ENCODE data around the gene HGD. TPM values are rescaled to one million over a fixed set of nuclear protein-coding genes. Genes with fewer than 3 reads are reported as not detected.

HGD gene
- total and polyA plus RNA-seq, 4 donors = 0.39 to 10.0 (median 1.2) TPM; not detected in 1

DNA sequence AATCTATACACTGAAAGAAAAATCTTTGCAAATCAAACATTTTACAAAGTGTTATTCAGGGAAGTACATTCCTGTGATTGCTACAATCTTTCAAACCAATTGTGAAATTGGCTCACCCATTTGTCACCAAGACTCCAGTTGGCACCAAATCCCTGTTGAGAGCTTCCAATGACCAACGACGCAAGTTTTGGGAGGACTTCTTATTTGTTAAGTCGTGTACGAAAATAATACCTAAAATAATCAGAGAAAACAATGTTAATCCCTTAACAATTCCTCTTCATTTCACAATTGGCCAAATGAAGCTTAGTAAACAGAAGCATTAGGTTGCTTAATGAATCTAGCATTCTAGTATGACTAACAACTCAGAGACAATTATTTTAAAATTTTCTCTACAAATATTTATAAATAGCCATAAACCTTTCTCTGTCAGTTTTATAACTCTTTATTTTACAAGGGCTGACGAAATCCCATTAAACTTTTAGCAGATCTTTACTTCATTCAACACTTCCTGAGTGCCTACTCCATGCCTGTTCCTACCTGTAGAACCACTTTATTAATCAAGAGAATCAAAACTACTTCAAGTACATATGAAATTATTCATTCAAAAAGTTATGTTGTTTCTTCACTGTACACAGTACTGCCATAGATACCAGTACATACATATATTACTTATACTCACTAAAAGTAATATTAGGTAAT is 24.0 kb upstream of the HGD start:
- peaks cover 0 to 3% of the 10 kb centered on the region in 2 donors for H3K36me3 ChIP-seq (ENCODE audit: control insufficient read depth in 1 of 2, insufficient read depth in 2 of 2, low read length in 1 of 2)
- no peak for DNase-seq
- no peak overlapping the region for H3K27ac ChIP-seq (ENCODE audit: low read depth in 1 of 2, low read length in 2 of 2)
- no peak overlapping the region for H3K4me3 ChIP-seq (ENCODE audit: low read length in 2 of 2)
- no peak for ATAC-seq (ENCODE audit: low FRiP score)
- intact Hi-C loops (cut with DNase I) = no loop called here
- H3K27me3 ChIP-seq (ENCODE audit: control insufficient read depth in 1 of 2, insufficient read depth in 2 of 2, low read length in 1 of 2) = no peaks in the 10 kb centered on the region
- 92 to 96% methylated on average over 5 of the region's 5 CpGs for WGBS, 2 donors
- H3K4me1 ChIP-seq (ENCODE audit: control insufficient read depth in 1 of 2, insufficient read depth in 2 of 2, low read length in 2 of 2) = no peaks in the 10 kb centered on the region
- no peaks in the 10 kb centered on the region for H3K9me3 ChIP-seq (ENCODE audit: control insufficient read depth, low read length)

DNA sequence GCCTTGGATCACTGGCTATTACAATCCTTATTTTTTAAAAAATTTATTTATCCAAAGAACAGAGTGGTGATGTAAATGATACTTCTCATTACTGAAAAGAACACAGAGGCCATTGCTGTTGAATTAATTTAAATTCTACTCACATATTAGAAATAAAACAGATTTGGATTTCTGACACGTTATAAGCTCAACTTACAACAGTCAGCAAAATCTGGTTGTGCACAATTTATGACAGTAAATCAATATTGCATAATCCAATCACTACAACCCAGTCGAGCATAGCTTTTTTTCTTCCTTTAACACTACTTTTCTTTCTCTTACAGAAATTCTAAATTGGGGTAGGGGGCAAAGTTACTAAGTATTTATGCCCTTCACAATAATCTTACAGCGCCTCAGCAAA is 17.3 kb upstream of the HGD start:
- Histone ChIP-seq H3K36me3 (ENCODE audit: control insufficient read depth in 1 of 2, insufficient read depth in 2 of 2, low read length in 1 of 2) (peaks cover 0 to 3% of the 10 kb centered on the region in 2 donors), H3K4me3 (ENCODE audit: low read length in 2 of 2) (no peak overlapping the region), H3K27me3 (ENCODE audit: control insufficient read depth in 1 of 2, insufficient read depth in 2 of 2, low read length in 1 of 2) (no peaks in the 10 kb centered on the region), H3K27ac (ENCODE audit: low read depth in 1 of 2, low read length in 2 of 2) (no peak overlapping the region), H3K4me1 (ENCODE audit: control insufficient read depth in 1 of 2, insufficient read depth in 2 of 2, low read length in 2 of 2) (no peaks in the 10 kb centered on the region), H3K9me3 (ENCODE audit: control insufficient read depth, low read length) (no peaks in the 10 kb centered on the region)
- intact Hi-C loops (cut with DNase I) = no loop called here
- WGBS, 2 donors = 84 to 90% methylated on average over 3 of the region's 3 CpGs
- DNase-seq (no peak), ATAC-seq (ENCODE audit: low FRiP score) (no peak)

DNA sequence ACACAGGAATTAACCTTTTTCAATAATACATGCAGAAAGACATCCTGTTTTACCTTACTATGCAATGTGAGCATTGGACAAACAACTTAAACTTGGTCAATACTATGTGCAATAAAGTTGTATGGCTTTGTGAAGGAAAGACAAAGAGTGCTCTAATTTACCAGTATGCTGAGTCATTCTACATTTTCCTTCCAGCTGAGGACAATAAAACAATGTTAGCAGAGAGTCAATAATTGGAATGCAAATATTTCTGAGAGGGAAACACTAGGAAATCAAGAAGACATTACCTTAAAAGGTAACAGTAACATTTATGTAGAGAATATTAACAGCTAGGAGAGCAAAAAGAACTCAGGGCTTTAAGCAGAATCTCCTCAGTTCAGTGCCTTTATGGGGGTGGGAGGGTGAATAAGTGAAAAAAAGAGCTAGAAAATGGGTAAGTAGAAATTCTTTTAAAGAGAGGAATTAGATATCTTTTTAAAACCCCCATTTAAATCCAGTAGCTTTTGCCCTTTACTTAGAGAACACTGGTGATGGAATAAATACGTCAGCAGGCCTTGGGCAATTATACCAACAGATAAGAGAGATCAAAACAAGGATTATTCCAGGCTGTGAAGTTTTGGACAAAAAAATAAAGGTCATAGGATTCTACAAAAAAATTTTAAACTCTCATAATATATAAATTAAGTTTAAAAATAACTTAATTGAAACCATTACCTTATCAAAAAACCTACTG is 11.6 kb upstream of the HGD start:
- DNase-seq = no peak
- Histone ChIP-seq H3K27ac (ENCODE audit: low read depth in 1 of 2, low read length in 2 of 2) (no peak overlapping the region), H3K9me3 (ENCODE audit: control insufficient read depth, low read length) (no peaks in the 10 kb centered on the region), H3K4me3 (ENCODE audit: low read length in 2 of 2) (no peak overlapping the region), H3K27me3 (ENCODE audit: control insufficient read depth in 1 of 2, insufficient read depth in 2 of 2, low read length in 1 of 2) (no peaks in the 10 kb centered on the region), H3K36me3 (ENCODE audit: control insufficient read depth in 1 of 2, insufficient read depth in 2 of 2, low read length in 1 of 2) (no peaks in the 10 kb centered on the region), H3K4me1 (ENCODE audit: control insufficient read depth in 1 of 2, insufficient read depth in 2 of 2, low read length in 2 of 2) (peaks cover 0 to 2% of the 10 kb centered on the region in 2 donors)
- ATAC-seq (ENCODE audit: low FRiP score) = no peak
- intact Hi-C loops (cut with DNase I) = no loop called here
- 96 to 97% methylated on average over 1 of the region's 1 CpG for whole genome bisulfite sequencing, 2 donors

DNA sequence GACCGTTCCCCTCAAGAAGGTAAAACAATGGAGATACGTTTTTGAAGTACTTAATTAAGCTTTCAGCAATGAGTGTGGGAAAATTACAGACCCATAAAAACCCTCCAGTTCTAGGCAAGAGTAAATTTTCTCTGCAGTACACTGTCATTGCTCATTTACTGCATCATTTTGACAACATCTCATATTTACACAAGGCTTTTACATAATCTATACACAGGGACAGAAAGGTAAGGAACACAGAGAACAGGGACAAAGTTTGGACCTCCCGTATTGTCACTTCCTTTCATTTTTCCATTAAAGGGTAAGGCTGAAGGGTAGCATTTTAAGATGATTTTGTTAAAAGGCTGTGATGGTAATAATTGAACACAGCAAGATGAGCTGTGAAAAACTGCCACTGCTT is 7.4 kb upstream of the HGD start:
- Histone ChIP-seq H3K27me3 (ENCODE audit: control insufficient read depth in 1 of 2, insufficient read depth in 2 of 2, low read length in 1 of 2) (no peaks in the 10 kb centered on the region), H3K4me1 (ENCODE audit: control insufficient read depth in 1 of 2, insufficient read depth in 2 of 2, low read length in 2 of 2) (peaks cover 0 to 2% of the 10 kb centered on the region in 2 donors), H3K4me3 (ENCODE audit: low read length in 2 of 2) (no peak overlapping the region), H3K27ac (ENCODE audit: low read depth in 1 of 2, low read length in 2 of 2) (no peak overlapping the region), H3K9me3 (ENCODE audit: control insufficient read depth, low read length) (no peaks in the 10 kb centered on the region), H3K36me3 (ENCODE audit: control insufficient read depth in 1 of 2, insufficient read depth in 2 of 2, low read length in 1 of 2) (no peaks in the 10 kb centered on the region)
- intact Hi-C loops (cut with DNase I) = no loop called here
- no peak for DNase-seq
- ATAC-seq (ENCODE audit: low FRiP score) = no peak
- 87 to 91% methylated on average over 3 of the region's 3 CpGs for WGBS, 2 donors

DNA sequence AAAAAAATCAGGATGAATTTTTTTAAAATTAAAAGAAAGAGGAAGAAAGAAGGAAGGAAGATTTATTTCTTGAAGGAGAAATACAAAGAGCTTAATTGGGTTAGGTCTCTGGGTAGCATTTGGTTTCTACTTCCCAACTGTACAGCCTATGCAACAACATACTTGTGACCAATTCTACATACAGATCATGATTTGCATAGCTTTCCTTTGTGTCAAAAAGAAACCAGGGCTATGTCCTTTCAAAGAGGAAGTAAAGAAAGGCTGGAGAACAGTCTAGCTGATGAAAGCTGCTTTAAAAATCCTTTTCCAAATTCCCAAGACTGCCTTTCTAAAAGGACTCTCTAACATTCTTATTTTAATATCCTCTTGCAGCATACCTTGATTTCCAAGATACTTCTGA is 6.1 kb upstream of the HGD start:
- ATAC-seq (ENCODE audit: low FRiP score) = no peak

DNA sequence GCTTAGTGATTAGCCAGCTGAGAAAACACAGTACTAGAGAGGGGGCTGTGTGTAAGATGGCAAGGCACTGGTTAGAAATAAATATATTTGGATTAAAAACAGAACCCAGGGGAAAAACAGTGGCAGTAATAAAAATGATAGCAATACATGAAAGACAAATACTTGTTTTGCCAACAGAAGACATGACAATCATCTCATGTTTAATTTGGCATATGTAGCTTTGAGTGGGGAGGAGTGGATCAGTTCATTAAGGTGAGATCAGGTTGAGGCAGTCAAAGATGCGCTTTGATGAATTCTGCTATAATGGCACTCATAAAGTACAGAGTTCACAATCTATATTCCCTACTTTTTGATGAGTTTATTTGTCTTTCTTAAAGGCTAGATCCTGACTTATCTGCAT is 3.4 kb upstream of the HGD start:
- 97 to 98% methylated on average over 1 of the region's 1 CpG for WGBS, 2 donors
- Histone ChIP-seq H3K9me3 (ENCODE audit: control insufficient read depth, low read length) (no peaks in the 10 kb centered on the region), H3K27me3 (ENCODE audit: control insufficient read depth in 1 of 2, insufficient read depth in 2 of 2, low read length in 1 of 2) (no peaks in the 10 kb centered on the region), H3K27ac (ENCODE audit: low read depth in 1 of 2, low read length in 2 of 2) (no peak overlapping the region), H3K36me3 (ENCODE audit: control insufficient read depth in 1 of 2, insufficient read depth in 2 of 2, low read length in 1 of 2) (no peaks in the 10 kb centered on the region), H3K4me1 (ENCODE audit: control insufficient read depth in 1 of 2, insufficient read depth in 2 of 2, low read length in 2 of 2) (no peaks in the 10 kb centered on the region), H3K4me3 (ENCODE audit: low read length in 2 of 2) (no peak overlapping the region)
- intact Hi-C loops (cut with DNase I) = no loop called here
- ATAC-seq (ENCODE audit: low FRiP score) (no peak), DNase-seq (no peak)

More for the DNA sequence above, 6.1 kb upstream of the HGD start:
- intact Hi-C loops (cut with DNase I) = no loop called here
- Histone ChIP-seq H3K4me1 (ENCODE audit: control insufficient read depth in 1 of 2, insufficient read depth in 2 of 2, low read length in 2 of 2) (no peaks in the 10 kb centered on the region), H3K36me3 (ENCODE audit: control insufficient read depth in 1 of 2, insufficient read depth in 2 of 2, low read length in 1 of 2) (no peaks in the 10 kb centered on the region), H3K27me3 (ENCODE audit: control insufficient read depth in 1 of 2, insufficient read depth in 2 of 2, low read length in 1 of 2) (no peaks in the 10 kb centered on the region), H3K4me3 (ENCODE audit: low read length in 2 of 2) (no peak overlapping the region), H3K27ac (ENCODE audit: low read depth in 1 of 2, low read length in 2 of 2) (no peak overlapping the region), H3K9me3 (ENCODE audit: control insufficient read depth, low read length) (no peaks in the 10 kb centered on the region)
- no peak for DNase-seq

DNA sequence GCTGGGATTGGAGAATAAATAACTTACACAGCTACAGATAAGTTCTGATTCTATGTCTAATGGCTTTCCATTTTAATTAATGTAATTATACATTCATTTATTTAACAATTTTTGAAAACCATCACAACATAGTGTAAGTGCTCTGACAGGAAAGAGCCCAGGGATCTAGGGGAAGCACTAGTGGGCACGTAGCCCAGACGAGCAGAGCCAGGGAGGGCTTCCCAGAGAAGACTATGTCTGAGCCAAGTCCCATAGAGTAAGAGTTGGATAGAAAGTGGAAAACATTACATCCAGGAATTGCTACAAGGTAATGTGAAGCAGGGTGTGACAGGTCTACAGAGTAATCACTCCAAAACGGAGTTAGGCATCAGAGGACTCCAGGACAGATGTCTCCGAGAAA is 2.9 kb upstream of the HGD start:
- no peaks in the 10 kb centered on the region for H3K36me3 ChIP-seq (ENCODE audit: control insufficient read depth in 1 of 2, insufficient read depth in 2 of 2, low read length in 1 of 2)
- H3K4me1 ChIP-seq (ENCODE audit: control insufficient read depth in 1 of 2, insufficient read depth in 2 of 2, low read length in 2 of 2) = no peaks in the 10 kb centered on the region
- no peak overlapping the region for H3K4me3 ChIP-seq (ENCODE audit: low read length in 2 of 2)
- DNase-seq = no peak
- H3K27me3 ChIP-seq (ENCODE audit: control insufficient read depth in 1 of 2, insufficient read depth in 2 of 2, low read length in 1 of 2) = no peaks in the 10 kb centered on the region
- H3K9me3 ChIP-seq (ENCODE audit: control insufficient read depth, low read length) = no peaks in the 10 kb centered on the region
- intact Hi-C loops (cut with DNase I) = no loop called here
- ATAC-seq (ENCODE audit: low FRiP score) = no peak
- 67 to 73% methylated on average over 4 of the region's 4 CpGs for WGBS, 2 donors
- H3K27ac ChIP-seq (ENCODE audit: low read depth in 1 of 2, low read length in 2 of 2) = no peak overlapping the region

DNA sequence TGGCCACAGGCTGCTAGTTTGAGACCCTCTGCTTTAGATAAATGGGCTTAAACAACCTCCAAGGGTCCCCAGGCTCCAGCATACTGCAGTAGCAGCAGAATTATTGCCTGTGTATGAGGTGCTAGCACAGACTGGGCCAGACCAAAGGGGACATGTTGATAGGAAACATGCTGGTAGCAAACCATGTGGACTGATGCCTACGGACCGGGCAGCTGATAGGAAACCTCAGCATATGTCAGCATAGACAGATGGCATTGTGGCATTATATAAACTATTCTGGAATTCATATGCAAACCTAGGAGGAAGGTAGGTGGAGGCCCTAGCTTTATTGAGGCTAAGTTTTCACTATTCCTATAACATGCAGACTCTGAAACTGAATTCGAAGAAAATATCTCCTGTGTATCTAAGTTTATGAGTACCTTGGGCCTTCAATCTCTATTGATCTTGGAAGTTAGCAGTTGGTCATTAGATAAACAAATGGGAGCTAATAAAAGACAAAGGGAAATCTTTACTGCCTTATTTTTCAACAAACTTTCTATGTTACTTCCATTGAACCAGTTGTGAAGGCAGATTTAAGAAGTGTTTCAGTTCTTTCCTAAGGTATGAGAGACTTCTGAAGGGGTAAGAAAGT is 1.7 kb upstream of the HGD start:
- H3K27ac ChIP-seq (ENCODE audit: low read depth in 1 of 2, low read length in 2 of 2) = no peak overlapping the region
- H3K4me3 ChIP-seq (ENCODE audit: low read length in 2 of 2) = no peak overlapping the region
- H3K4me1 ChIP-seq (ENCODE audit: control insufficient read depth in 1 of 2, insufficient read depth in 2 of 2, low read length in 2 of 2) = peaks cover 0 to 4% of the 10 kb centered on the region in 2 donors
- H3K36me3 ChIP-seq (ENCODE audit: control insufficient read depth in 1 of 2, insufficient read depth in 2 of 2, low read length in 1 of 2) = no peaks in the 10 kb centered on the region
- no peaks in the 10 kb centered on the region for H3K27me3 ChIP-seq (ENCODE audit: control insufficient read depth in 1 of 2, insufficient read depth in 2 of 2, low read length in 1 of 2)
- DNase-seq (no peak), ATAC-seq (ENCODE audit: low FRiP score) (no peak)
- intact Hi-C loops (cut with DNase I) = no loop called here
- H3K9me3 ChIP-seq (ENCODE audit: control insufficient read depth, low read length) = no peaks in the 10 kb centered on the region
- whole genome bisulfite sequencing, 2 donors = 73 to 79% methylated on average over 3 of the region's 3 CpGs

DNA sequence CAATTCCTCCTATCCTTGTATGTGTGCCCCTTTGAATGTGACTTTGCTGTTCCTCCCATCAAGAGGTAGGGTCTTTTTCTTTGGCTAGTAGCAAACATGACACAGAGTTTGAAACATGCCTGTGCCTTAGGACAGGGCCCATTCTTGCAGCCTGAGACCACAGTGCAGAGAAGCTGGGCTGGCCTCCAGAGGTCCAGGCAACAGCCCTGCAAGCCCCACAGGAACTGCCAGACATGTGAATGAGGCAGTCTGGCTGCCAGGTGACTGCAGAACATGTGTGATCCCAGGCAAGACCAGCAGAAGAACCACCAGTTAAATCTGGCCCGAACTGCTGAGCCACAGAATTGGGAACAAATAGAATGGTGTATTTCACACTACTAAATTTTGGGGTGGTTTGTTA is 1.2 kb upstream of the HGD start:
- ATAC-seq (ENCODE audit: low FRiP score) (no peak), DNase-seq (no peak)
- H3K27me3 ChIP-seq (ENCODE audit: control insufficient read depth in 1 of 2, insufficient read depth in 2 of 2, low read length in 1 of 2) = no peaks in the 10 kb centered on the region
- no peak overlapping the region for H3K27ac ChIP-seq (ENCODE audit: low read depth in 1 of 2, low read length in 2 of 2)
- no peak overlapping the region for H3K4me3 ChIP-seq (ENCODE audit: low read length in 2 of 2)
- peaks cover 0 to 4% of the 10 kb centered on the region in 2 donors for H3K4me1 ChIP-seq (ENCODE audit: control insufficient read depth in 1 of 2, insufficient read depth in 2 of 2, low read length in 2 of 2)
- intact Hi-C loops (cut with DNase I) = no loop called here
- WGBS, 2 donors = 85 to 95% methylated on average over 1 of the region's 1 CpG
- H3K9me3 ChIP-seq (ENCODE audit: control insufficient read depth, low read length) = no peaks in the 10 kb centered on the region
- H3K36me3 ChIP-seq (ENCODE audit: control insufficient read depth in 1 of 2, insufficient read depth in 2 of 2, low read length in 1 of 2) = no peaks in the 10 kb centered on the region

Measured in aorta (tissue), 5 donors.